ENCODE data around the gene SLC7A10. TPM values are rescaled to one million over a fixed set of nuclear protein-coding genes. Genes with fewer than 3 reads are reported as not detected.

Gene SLC7A10
- total RNA-seq, 4 donors from 2014 or later = not detected

DNA sequence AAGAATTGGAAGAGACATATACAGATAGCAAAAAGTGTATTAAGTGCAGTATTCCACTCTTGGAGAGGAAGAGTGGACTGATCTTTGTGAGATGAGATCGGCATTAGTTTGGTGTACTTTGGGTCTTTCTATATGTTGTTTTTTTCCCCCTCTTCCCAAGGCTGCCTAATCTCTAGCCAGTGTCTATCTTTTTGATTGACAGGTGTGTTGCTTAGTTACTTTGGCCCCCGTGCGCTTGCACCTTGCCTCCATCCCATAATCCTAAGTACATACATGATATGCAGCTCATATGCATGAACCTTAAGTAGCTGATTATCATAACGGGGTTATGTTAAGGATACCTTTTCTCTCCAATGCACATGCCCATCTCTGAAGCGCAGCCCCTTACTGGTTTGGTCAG lies 4.3 kb upstream of the SLC7A10 start:
- no peak for DNase-seq (ENCODE audit: extremely low spot score)
- no peaks in the 10 kb centered on the region for H3K36me3 ChIP-seq
- WGBS = 89% methylated on average over 5 of the region's 5 CpGs
- TF ChIP-seq, protein P1, sequence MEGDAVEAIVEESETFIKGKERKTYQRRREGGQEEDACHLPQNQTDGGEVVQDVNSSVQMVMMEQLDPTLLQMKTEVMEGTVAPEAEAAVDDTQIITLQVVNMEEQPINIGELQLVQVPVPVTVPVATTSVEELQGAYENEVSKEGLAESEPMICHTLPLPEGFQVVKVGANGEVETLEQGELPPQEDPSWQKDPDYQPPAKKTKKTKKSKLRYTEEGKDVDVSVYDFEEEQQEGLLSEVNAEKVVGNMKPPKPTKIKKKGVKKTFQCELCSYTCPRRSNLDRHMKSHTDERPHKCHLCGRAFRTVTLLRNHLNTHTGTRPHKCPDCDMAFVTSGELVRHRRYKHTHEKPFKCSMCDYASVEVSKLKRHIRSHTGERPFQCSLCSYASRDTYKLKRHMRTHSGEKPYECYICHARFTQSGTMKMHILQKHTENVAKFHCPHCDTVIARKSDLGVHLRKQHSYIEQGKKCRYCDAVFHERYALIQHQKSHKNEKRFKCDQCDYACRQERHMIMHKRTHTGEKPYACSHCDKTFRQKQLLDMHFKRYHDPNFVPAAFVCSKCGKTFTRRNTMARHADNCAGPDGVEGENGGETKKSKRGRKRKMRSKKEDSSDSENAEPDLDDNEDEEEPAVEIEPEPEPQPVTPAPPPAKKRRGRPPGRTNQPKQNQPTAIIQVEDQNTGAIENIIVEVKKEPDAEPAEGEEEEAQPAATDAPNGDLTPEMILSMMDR (IDR thresholded peaks at IDR 0.05) = no peak
- no peak for TF ChIP-seq EP300 (IDR thresholded peaks at IDR 0.05)
- no peak for TF ChIP-seq POLR2AphosphoS5 (IDR thresholded peaks at IDR 0.05)
- no peak for TF ChIP-seq POLR2A (IDR thresholded peaks at IDR 0.05; ENCODE audit: low read depth)
- peaks cover 14 to 78% (median 30%) of the 10 kb centered on the region in 4 donors for H3K27me3 ChIP-seq
- intact Hi-C loops (cut with DNase I) = loop anchor here (10.0 kb wide), 1 partner anchor 545 kb away; no protein-coding TSS in a partner anchor
- H3K4me3 ChIP-seq = no peak overlapping the region
- H3K4me1 ChIP-seq = peaks cover 8 to 22% (median 21%) of the 10 kb centered on the region in 4 donors
- H3K9me3 ChIP-seq = peaks cover 0 to 25% (median 22%) of the 10 kb centered on the region in 4 donors
- no peak overlapping the region for H3K27ac ChIP-seq (replicated peaks in 1 of 4)

DNA sequence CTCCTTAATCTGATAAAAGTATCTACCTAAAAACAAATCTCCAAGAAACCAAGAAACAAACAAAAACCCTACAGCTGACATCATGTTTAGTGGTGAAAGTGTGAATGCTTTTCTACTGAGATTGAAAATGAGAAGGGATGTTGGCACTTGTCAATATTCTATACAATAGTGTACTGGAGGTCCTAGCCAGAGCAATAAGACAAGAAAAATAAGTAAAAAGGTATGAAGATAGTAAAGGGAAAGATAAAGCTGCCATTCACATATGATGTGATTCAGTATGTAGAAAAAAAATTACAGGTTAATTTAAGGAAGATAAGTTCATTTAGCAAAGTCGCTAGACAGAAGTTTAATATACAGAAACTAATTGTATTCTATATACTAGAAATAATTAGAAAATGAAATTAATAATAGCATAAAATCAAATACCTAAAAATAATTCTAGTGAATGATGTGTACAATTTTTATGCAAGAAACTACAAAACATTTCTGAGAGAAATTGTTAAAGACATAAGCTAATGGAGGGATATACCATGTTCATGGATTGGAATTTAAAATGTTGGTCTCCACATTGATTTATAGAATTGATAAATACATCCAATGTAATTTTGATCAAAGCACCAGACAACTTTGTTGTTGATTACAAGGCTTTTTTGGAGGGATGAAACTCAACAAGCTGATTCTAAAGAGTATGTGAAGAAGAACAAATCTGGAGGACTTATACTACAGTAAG lies 2.4 kb upstream of the SLC7A10 start:
- intact Hi-C loops (cut with DNase I) = no loop called here
- no peak for DNase-seq (ENCODE audit: extremely low spot score)
- H3K4me3 ChIP-seq = no peak overlapping the region
- peaks cover 0 to 25% (median 22%) of the 10 kb centered on the region in 4 donors for H3K9me3 ChIP-seq
- H3K27me3 ChIP-seq = peaks cover 14 to 83% (median 39%) of the 10 kb centered on the region in 4 donors
- TF ChIP-seq, protein P1 (IDR thresholded peaks at IDR 0.05) = no peak
- TF ChIP-seq POLR2A (IDR thresholded peaks at IDR 0.05; ENCODE audit: low read depth) (no peak), POLR2AphosphoS5 (IDR thresholded peaks at IDR 0.05) (no peak), EP300 (IDR thresholded peaks at IDR 0.05) (no peak)
- no peaks in the 10 kb centered on the region for H3K36me3 ChIP-seq
- H3K27ac ChIP-seq (replicated peaks in 1 of 4) = no peak overlapping the region
- peaks cover 8 to 27% (median 22%) of the 10 kb centered on the region in 4 donors for H3K4me1 ChIP-seq
- WGBS = 97% methylated on average over 1 of the region's 1 CpG

DNA sequence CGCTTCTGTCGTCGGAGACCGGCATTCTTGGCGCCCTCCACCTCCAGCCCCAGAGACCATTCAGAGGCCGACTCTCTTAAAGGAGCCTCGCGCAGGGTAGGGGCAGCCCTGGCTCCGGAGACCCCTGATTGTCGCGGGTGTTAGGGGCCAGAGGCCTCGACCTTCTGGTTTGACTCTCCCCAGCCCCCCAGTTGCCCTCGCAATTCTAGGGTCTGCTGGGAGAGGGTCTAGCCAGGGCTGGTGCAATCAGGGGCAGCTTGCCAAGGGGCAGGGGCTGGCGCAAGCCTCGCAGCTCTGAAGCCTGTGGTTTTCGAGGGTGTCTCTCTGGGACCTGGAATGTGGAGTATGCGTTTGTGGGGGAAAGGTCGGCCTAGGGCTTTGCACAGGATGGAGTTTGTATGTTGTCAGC lies 1.6 kb upstream of the SLC7A10 start:
- Histone ChIP-seq H3K36me3 (no peaks in the 10 kb centered on the region), H3K4me1 (peaks cover 8 to 27% (median 22%) of the 10 kb centered on the region in 4 donors), H3K4me3 (peak overlapping the region in 2 of 4 donors; percentile 24 to 27), H3K9me3 (peaks cover 0 to 25% (median 22%) of the 10 kb centered on the region in 4 donors), H3K27me3 (peaks cover 14 to 83% (median 39%) of the 10 kb centered on the region in 4 donors), H3K27ac (replicated peaks in 1 of 4) (no peak overlapping the region)
- DNase-seq (ENCODE audit: extremely low spot score) = no peak
- 31% methylated on average over 10 of the region's 18 CpGs for WGBS
- intact Hi-C loops (cut with DNase I) = no loop called here
- no peak for TF ChIP-seq POLR2AphosphoS5 (IDR thresholded peaks at IDR 0.05)
- TF ChIP-seq EP300 (IDR thresholded peaks at IDR 0.05) = no peak
- TF ChIP-seq, protein P1 (IDR thresholded peaks at IDR 0.05) = no peak
- TF ChIP-seq POLR2A (IDR thresholded peaks at IDR 0.05; ENCODE audit: low read depth) = no peak

DNA sequence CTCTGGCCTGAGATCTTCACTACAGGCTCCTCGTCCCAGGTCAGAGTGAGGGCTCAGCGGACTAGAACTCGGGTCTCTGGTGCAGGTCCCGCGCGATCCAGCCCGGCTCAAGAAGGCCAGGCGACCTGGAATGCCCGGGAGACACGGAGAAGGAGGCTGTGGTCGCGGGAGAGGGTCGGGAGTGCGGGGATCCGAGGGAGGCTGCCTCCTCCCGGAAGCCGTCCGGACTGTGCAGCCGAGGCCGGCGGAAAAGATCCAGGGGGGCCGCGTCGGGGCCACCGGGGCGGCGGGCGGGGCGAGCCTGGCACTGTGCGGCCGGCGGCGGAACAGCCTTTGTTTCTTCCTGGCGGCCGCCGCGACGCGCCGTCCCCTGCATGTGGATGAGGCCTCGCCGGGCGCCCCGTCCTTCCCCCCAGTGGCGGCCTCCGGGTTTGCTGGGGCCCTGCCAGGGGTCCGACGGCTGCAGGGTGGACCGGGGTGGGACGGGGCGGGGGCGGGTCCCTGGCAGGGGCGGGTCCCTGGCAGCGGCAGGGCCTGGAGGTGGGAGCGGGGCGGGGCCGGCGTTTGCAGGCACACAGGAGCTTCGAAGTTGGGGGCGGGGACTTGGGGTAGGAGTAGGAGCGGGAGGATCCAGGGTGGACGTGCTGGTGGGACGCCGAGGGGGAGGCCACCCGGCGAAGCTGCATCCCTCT lies 1.0 kb upstream of the SLC7A10 start:
- H3K27me3 ChIP-seq = peaks cover 14 to 88% (median 39%) of the 10 kb centered on the region in 4 donors
- peak overlapping the region; percentile 20 to 40 (median 26) for H3K4me3 ChIP-seq
- H3K4me1 ChIP-seq = peaks cover 8 to 27% (median 22%) of the 10 kb centered on the region in 4 donors
- intact Hi-C loops (cut with DNase I) = no loop called here
- no peaks in the 10 kb centered on the region for H3K36me3 ChIP-seq
- H3K27ac ChIP-seq (replicated peaks in 1 of 4) = no peak overlapping the region
- WGBS = 2% methylated on average over 35 of the region's 66 CpGs
- no peak for DNase-seq (ENCODE audit: extremely low spot score)
- H3K9me3 ChIP-seq = peaks cover 0 to 25% (median 22%) of the 10 kb centered on the region in 4 donors
- no peak for TF ChIP-seq POLR2AphosphoS5 (IDR thresholded peaks at IDR 0.05)
- no peak for TF ChIP-seq EP300 (IDR thresholded peaks at IDR 0.05)
- TF ChIP-seq POLR2A (IDR thresholded peaks at IDR 0.05; ENCODE audit: low read depth) = no peak
- TF ChIP-seq, protein P1 (IDR thresholded peaks at IDR 0.05) = no peak

Data from esophagus muscularis mucosa (tissue), 4 donors.